Left lung (tissue), 10 donors: ENCODE results near the gene PDPN. TPM values are rescaled to one million over a fixed set of nuclear protein-coding genes. Genes with fewer than 3 reads are reported as not detected.

Source experiments
- ATAC-seq: fragments of 200-7000 bp; cut with Tn5 transposase; one replicate; pipeline ENCODE4 v1.9.1; 2020; ENCODE audit warnings: moderate library complexity
- DNase-seq, 4 donors: peaks; one replicate each; pipeline ENCODE4 v3.0.0-alpha.2; 2013 to 2020
- H3K27ac ChIP-seq, 2 donors: fragments of 200-600 bp; sonication (generic) in 1 of 2; one replicate each; pipeline versions ENCODE4 v1.5.0 to v1.8.0; 2020 to 2021
- H3K27me3 ChIP-seq, 2 donors: fragments of 200-600 bp; sonication (generic) in 1 of 2; one replicate each; pipeline versions ENCODE4 v1.5.0 to v1.8.0; 2020 to 2021
- H3K36me3 ChIP-seq, 2 donors: fragments of 200-600 bp; sonication (generic) in 1 of 2; one replicate each; pipeline versions ENCODE4 v1.5.0 to v1.8.0; 2020 to 2021
- H3K4me1 ChIP-seq, 2 donors: fragments of 200-600 bp; one replicate each; pipeline ENCODE4 v1.8.0; 2021
- H3K4me3 ChIP-seq, 2 donors: fragments of 200-600 bp; sonication (generic) in 1 of 2; one replicate each; pipeline versions ENCODE4 v1.5.0 to v1.8.0; 2020 to 2021; ENCODE audit warnings: mild to moderate bottlenecking in 1 of 2
- H3K9me3 ChIP-seq, 2 donors: fragments of 200-600 bp; sonication (generic) in 1 of 2; one replicate each; pipeline versions ENCODE4 v1.5.0 to v1.8.0; 2020 to 2021
- CTCF ChIP-seq, 2 donors: fragments of 200-600 bp; sonication (generic) in 1 of 2; IDR thresholded peaks; one replicate each; pipeline versions ENCODE4 v1.5.0 to v1.8.0; 2021; ENCODE audit warnings: antibody characterized with exemption in 2 of 2
- intact Hi-C, 2 donors: fragments of 100-400 bp; cut with DNase I; formaldehyde crosslinking; loops; one replicate each; pipeline versions ENCODE4 v1.11.2 to v1.14.2; 2022
- polyA plus RNA-seq, 6 donors: library from polyadenylated mRNA; unstranded; fragments of 120-200 nt; gene quantifications; one replicate each; pipeline ENCODE4 v1.2.1, GENCODE V29; 2013; ENCODE audit not compliant: insufficient read length in 6 of 6
- total RNA-seq, 2 donors: library from RNA; stranded (reverse); fragmentation: NEBNext Ultra II Directional; extraction: Animal tissue kit (Norgen Biotek cat#: 25700); gene quantifications; one replicate each; pipeline ENCODE4 v1.2.1, GENCODE V29; 2021
- donor health status: DM: no; HTN: yes; CAD: no.
- donor health status: DM: no; HTN: no; CAD: no.

PDPN gene
- total and polyA plus RNA-seq, 8 donors = 23.6 to 57.6 (median 46.3) TPM

- H3K9me3 ChIP-seq = no peaks in the 10 kb centered on the region
- no peaks in the 10 kb centered on the region for H3K4me1 ChIP-seq
- ATAC-seq (no peak), DNase-seq (no peak)
- no peaks in the 10 kb centered on the region for H3K36me3 ChIP-seq
- intact Hi-C loops = no loop called here
- no peak for TF ChIP-seq CTCF (IDR thresholded peaks at IDR 0.05)
- no peak overlapping the region for H3K27ac ChIP-seq
- H3K27me3 ChIP-seq = no peaks in the 10 kb centered on the region
- H3K4me3 ChIP-seq = no peak overlapping the region
These were observed 36.8 kb upstream of the PDPN start for GRCh38 chr1:13546791-13547190.

GRCh38 chr1:13548281-13548680 lies 35.4 kb upstream of the PDPN start:
- intact Hi-C loops = no loop called here
- TF ChIP-seq CTCF (IDR thresholded peaks at IDR 0.05) = no peak
- Histone ChIP-seq H3K27me3 (no peaks in the 10 kb centered on the region), H3K36me3 (no peaks in the 10 kb centered on the region), H3K27ac (no peak overlapping the region), H3K4me1 (no peaks in the 10 kb centered on the region), H3K9me3 (no peaks in the 10 kb centered on the region), H3K4me3 (no peak overlapping the region)
- ATAC-seq (no peak), DNase-seq (no peak)

GRCh38 chr1:13549021-13549420 lies 34.6 kb upstream of the PDPN start:
- Histone ChIP-seq H3K4me3 (no peak overlapping the region), H3K4me1 (no peaks in the 10 kb centered on the region), H3K27me3 (no peaks in the 10 kb centered on the region), H3K9me3 (no peaks in the 10 kb centered on the region), H3K27ac (no peak overlapping the region), H3K36me3 (no peaks in the 10 kb centered on the region)
- intact Hi-C loops = no loop called here
- no peak for ATAC-seq
- TF ChIP-seq CTCF (IDR thresholded peaks at IDR 0.05) = no peak
- no peak for DNase-seq

- no peaks in the 10 kb centered on the region for H3K27me3 ChIP-seq
- intact Hi-C loops = no loop called here
- H3K4me3 ChIP-seq = no peak overlapping the region
- no peaks in the 10 kb centered on the region for H3K4me1 ChIP-seq
- no peak for ATAC-seq
- no peak for TF ChIP-seq CTCF (IDR thresholded peaks at IDR 0.05)
- no peaks in the 10 kb centered on the region for H3K36me3 ChIP-seq
- DNase-seq = no peak
- H3K27ac ChIP-seq = no peak overlapping the region
- H3K9me3 ChIP-seq = no peaks in the 10 kb centered on the region
These were observed 34.1 kb upstream of the PDPN start for GRCh38 chr1:13549521-13549920.

- TF ChIP-seq CTCF (IDR thresholded peaks at IDR 0.05) = no peak
- H3K27me3 ChIP-seq = no peaks in the 10 kb centered on the region
- ATAC-seq (no peak), DNase-seq (no peak)
- intact Hi-C loops = no loop called here
- H3K4me1 ChIP-seq = no peaks in the 10 kb centered on the region
- no peaks in the 10 kb centered on the region for H3K9me3 ChIP-seq
- no peak overlapping the region for H3K4me3 ChIP-seq
- no peak overlapping the region for H3K27ac ChIP-seq
- H3K36me3 ChIP-seq = no peaks in the 10 kb centered on the region
These were observed 33.0 kb upstream of the PDPN start for GRCh38 chr1:13550663-13551062.
